Spleen (tissue), 3 donors: Measurements from ENCODE around the gene MRRF.

ENCODE experiments used
- POLR2A ChIP-seq, 3 donors: fragments of 450-650 bp; IDR thresholded peaks; one replicate each; pipeline ENCODE4 v1.5.1; 2017; ENCODE audit warnings: antibody characterized with exemption in 3 of 3, mild to moderate bottlenecking in 1 of 3
- POLR2AphosphoS5 ChIP-seq, 3 donors: sonication (generic); formaldehyde crosslinking; IDR thresholded peaks; one replicate each; pipeline ENCODE4 v1.5.1; 2017; ENCODE audit warnings: antibody characterized with exemption in 3 of 3

GRCh38 chr9:122309861-122310260 is 45.2 kb downstream of the MRRF start:
- TF ChIP-seq POLR2A (IDR thresholded peaks at IDR 0.05) = no peak
- no peak for TF ChIP-seq POLR2AphosphoS5 (IDR thresholded peaks at IDR 0.05)
